Mammary epithelial cell (primary cell): ENCODE measurements around the gene BAG2.

Experiments used
- EZH2 ChIP-seq: IDR thresholded peaks from 2 replicates; pipeline ENCODE4 v1.6.1; 2012; ENCODE audit warnings: low read length, inconsistent platforms, borderline replicate concordance
- TF ChIP-seq, protein P1 (sequence below), 2 donors: IDR thresholded peaks in 1 of 2; conservative IDR thresholded peaks in 1 of 2; 2 replicates each; pipeline ENCODE4 v1.5.1; 2011 to 2012; ENCODE audit warnings: inconsistent platforms in 2 of 2, low read length in 2 of 2, mild to moderate bottlenecking in 2 of 2, control low read depth in 1 of 2, low read depth in 1 of 2; ENCODE audit not compliant: insufficient read depth in 1 of 2; ENCODE audit errors: extremely low read depth in 1 of 2

DNA sequence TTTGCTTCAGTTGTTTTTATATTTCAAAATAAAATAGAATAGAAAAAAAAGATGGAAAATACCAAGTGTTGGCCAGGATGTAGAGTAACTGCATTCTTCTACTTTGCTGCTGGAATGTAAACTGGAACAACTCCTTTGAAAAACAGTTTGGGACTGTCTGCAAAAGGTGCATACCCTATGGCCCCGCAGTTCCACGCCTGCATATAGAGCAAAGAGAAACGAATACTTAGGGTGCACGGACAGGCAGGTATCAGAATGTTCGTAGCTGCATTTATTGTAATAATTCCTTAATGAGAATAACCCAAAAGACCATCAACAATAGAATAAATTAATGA lies 50.6 kb downstream of the BAG2 start:
- TF ChIP-seq, protein P1, sequence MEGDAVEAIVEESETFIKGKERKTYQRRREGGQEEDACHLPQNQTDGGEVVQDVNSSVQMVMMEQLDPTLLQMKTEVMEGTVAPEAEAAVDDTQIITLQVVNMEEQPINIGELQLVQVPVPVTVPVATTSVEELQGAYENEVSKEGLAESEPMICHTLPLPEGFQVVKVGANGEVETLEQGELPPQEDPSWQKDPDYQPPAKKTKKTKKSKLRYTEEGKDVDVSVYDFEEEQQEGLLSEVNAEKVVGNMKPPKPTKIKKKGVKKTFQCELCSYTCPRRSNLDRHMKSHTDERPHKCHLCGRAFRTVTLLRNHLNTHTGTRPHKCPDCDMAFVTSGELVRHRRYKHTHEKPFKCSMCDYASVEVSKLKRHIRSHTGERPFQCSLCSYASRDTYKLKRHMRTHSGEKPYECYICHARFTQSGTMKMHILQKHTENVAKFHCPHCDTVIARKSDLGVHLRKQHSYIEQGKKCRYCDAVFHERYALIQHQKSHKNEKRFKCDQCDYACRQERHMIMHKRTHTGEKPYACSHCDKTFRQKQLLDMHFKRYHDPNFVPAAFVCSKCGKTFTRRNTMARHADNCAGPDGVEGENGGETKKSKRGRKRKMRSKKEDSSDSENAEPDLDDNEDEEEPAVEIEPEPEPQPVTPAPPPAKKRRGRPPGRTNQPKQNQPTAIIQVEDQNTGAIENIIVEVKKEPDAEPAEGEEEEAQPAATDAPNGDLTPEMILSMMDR (conservative IDR thresholded peaks at IDR 0.05 in 1 of 2, IDR thresholded peaks at IDR 0.05 in 1 of 2; ENCODE audit: extremely low read depth in 1 of 2, insufficient read depth in 1 of 2, low read depth in 1 of 2, low read length in 2 of 2): no peak
- no peak for TF ChIP-seq EZH2
